Nephron (organoid): Measurements from ENCODE around the gene PLCH1.
A peak's percentile ranks its signal among the peaks of the same experiment; 100 is the strongest.

Source experiments
- H3K27ac Mint-ChIP-seq, 3 experiments: 2 replicates each; pipeline ENCODE4 v1.8.0; 2020; ENCODE audit warnings: mixed read lengths in 3 of 3, mild to moderate bottlenecking in 2 of 3, moderate library complexity in 1 of 3
- H3K27me3 Mint-ChIP-seq: 2 replicates; pipeline ENCODE4 v1.8.0; 2021; ENCODE audit warnings: low read depth, mild to moderate bottlenecking, moderate library complexity, mixed read lengths
- H3K36me3 Mint-ChIP-seq: 2 replicates; pipeline ENCODE4 v1.8.0; 2020; ENCODE audit warnings: low read depth, mixed read lengths
- H3K4me1 Mint-ChIP-seq: 2 replicates; pipeline ENCODE4 v1.8.0; 2020; ENCODE audit warnings: mixed read lengths
- H3K4me3 Mint-ChIP-seq, 3 experiments: 2 replicates each; pipeline ENCODE4 v1.8.0; 2020; ENCODE audit warnings: mild to moderate bottlenecking in 3 of 3, mixed read lengths in 3 of 3, moderate library complexity in 2 of 3
- H3K9me3 Mint-ChIP-seq: 2 replicates; pipeline ENCODE4 v1.8.0; 2020; ENCODE audit warnings: mixed read lengths
- TF ChIP-seq, protein P1 (sequence below), 3 experiments: fragments of 200-600 bp; sonication (generic); IDR thresholded peaks; one replicate each; pipeline ENCODE4 v1.5.0; 2021; ENCODE audit warnings: antibody characterized with exemption in 3 of 3; ENCODE audit not compliant: unreplicated experiment in 3 of 3

PLCH1 gene

DNA sequence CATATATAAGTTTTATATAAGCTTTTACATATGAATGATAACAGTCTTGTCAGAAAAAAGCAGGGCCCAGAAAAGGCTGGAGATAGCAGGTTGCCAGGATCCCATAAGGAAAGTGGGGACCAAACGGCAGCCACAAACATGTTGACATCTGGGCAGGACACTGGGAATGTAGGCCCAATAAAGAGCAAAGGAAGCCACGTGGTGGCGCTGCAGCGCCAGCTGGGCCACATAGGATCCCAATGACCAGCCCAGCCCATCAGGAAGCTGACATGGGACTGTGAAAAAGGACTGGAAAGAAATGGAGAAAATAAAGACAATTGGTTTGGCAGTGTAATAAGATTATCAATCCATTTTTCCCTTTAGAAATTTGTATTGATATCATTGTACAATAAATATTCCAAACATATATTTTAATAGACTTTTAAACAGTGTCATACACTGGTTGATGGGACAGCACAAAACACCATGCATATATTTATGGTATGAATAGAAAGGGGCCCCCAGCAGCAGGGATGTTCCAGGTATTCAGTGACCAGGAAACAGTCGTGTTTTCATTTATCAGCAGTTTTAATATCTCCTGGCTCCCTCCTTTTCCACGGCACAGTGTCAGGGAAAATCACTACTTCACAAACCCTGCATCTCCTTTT is 362.4 kb downstream of the PLCH1 start:
- Mint-ChIP-seq H3K9me3 (no peaks in the 10 kb centered on the region), H3K36me3 (no peaks in the 10 kb centered on the region), H3K4me1 (peaks cover 27% of the 10 kb centered on the region), H3K27ac (peak overlapping the region in 1 of 3 experiments; percentile 33), H3K27me3 (no peaks in the 10 kb centered on the region), H3K4me3 (no peak overlapping the region)
- TF ChIP-seq, protein P1, sequence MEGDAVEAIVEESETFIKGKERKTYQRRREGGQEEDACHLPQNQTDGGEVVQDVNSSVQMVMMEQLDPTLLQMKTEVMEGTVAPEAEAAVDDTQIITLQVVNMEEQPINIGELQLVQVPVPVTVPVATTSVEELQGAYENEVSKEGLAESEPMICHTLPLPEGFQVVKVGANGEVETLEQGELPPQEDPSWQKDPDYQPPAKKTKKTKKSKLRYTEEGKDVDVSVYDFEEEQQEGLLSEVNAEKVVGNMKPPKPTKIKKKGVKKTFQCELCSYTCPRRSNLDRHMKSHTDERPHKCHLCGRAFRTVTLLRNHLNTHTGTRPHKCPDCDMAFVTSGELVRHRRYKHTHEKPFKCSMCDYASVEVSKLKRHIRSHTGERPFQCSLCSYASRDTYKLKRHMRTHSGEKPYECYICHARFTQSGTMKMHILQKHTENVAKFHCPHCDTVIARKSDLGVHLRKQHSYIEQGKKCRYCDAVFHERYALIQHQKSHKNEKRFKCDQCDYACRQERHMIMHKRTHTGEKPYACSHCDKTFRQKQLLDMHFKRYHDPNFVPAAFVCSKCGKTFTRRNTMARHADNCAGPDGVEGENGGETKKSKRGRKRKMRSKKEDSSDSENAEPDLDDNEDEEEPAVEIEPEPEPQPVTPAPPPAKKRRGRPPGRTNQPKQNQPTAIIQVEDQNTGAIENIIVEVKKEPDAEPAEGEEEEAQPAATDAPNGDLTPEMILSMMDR (IDR thresholded peaks at IDR 0.05; ENCODE audit: unreplicated experiment in 3 of 3) = peak; percentile 60 to 86 (median 79)

DNA sequence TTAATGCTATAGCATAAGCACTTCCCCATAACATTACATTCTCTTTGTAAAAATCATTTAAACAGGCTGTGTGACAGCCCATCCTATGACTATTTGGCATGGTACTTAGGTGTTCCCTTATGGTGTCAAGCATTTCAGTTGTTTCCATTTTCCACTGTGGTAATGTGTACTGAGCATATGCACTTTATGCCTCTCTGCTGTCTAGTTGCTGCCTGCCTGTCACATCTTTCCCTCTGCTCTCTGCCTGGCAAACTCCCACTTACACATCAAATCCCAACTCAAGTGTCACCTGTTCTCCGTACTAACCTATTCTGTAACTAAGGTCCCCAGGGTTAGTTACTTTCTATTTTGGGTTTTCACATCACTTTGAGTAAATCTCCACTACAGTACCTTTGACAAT is 367.0 kb downstream of the PLCH1 start:
- TF ChIP-seq, protein P1 (IDR thresholded peaks at IDR 0.05; ENCODE audit: unreplicated experiment in 3 of 3) = no peak
- H3K4me1 Mint-ChIP-seq = no peaks in the 10 kb centered on the region
- no peaks in the 10 kb centered on the region for H3K36me3 Mint-ChIP-seq
- H3K27ac Mint-ChIP-seq = no peak overlapping the region
- no peak overlapping the region for H3K4me3 Mint-ChIP-seq
- H3K27me3 Mint-ChIP-seq = peaks cover 4% of the 10 kb centered on the region
- H3K9me3 Mint-ChIP-seq = no peaks in the 10 kb centered on the region

DNA sequence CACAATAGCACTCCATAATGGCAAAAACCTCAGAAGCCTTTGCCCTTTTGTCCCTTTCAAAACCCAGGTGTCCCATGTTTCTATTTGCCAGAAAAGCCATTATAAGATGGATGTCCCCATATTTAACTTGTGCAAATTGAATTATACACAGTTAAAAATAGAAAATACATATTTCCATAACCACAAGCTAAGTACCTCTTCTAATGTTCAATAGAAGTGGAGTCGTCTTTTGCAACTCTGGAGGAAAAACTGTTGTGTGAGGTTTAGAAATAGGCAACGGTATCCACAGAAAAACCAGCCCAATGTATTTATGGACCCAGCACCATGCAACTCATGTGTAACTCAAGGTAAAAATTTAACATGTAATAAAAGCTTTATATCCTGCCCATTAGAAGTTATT is 367.8 kb downstream of the PLCH1 start:
- Mint-ChIP-seq H3K36me3 (no peaks in the 10 kb centered on the region), H3K27me3 (peaks cover 4% of the 10 kb centered on the region), H3K4me3 (no peak overlapping the region), H3K4me1 (peaks cover 3% of the 10 kb centered on the region), H3K9me3 (no peaks in the 10 kb centered on the region), H3K27ac (no peak overlapping the region)
- TF ChIP-seq, protein P1 (IDR thresholded peaks at IDR 0.05; ENCODE audit: unreplicated experiment in 3 of 3) = no peak

DNA sequence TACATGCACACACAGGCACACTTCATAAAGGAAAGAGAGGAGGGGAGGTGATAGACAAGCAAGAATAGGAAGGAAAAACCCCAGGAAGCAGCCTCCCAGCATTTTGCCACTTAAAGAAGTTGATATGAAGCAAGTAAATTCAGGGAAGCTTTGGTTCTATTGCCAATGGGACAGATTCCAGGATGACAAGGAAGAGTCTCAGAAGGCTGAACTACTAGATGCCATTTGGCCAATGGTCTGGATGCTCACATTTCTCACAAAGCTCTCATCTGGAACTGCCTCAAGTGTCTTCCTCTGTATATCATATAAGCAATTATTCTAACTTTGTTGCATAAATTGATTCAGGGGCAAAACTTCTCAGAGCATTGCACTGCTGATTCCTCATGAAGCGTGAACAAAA is 372.6 kb downstream of the PLCH1 start:
- Mint-ChIP-seq H3K27ac (no peak overlapping the region), H3K9me3 (peaks cover 4% of the 10 kb centered on the region), H3K36me3 (no peaks in the 10 kb centered on the region), H3K4me1 (peaks cover 30% of the 10 kb centered on the region), H3K4me3 (no peak overlapping the region), H3K27me3 (peaks cover 4% of the 10 kb centered on the region)
- TF ChIP-seq, protein P1 (IDR thresholded peaks at IDR 0.05; ENCODE audit: unreplicated experiment in 3 of 3) = no peak

DNA sequence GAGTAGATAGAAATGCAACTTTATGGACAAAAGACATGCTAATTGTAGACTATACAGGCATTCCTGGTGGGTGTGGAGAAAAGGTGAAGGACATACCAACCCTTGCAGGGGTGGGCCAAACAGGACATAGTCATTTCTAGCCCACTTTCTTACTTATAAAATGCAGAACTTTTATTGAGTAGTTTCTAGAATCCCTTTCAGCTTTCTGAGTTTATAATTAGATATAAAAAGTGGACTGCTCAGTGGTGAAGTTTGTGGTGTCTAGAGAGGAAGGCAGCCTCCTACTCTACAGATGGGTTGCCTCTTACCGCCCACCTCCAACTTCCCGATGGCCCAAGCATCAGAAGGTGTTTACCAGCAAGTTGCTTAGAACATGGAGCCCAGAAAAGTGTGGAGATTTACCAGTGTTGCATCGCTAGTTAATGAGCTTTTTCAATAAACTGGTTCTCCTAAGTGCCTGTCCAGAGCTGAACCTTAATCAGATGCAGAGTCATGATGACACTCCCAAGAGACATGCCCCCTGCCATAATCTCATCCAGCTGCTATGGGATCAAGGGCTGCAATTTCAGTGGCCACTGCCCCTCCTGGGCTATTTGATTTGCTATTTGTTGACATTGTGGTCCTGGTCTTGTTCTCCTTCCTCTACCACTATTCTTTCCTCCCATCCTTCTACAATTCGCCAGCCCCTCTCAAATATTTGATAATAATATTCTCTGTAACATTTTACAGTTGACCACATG is 373.9 kb downstream of the PLCH1 start:
- peaks cover 4% of the 10 kb centered on the region for H3K9me3 Mint-ChIP-seq
- TF ChIP-seq, protein P1 (IDR thresholded peaks at IDR 0.05; ENCODE audit: unreplicated experiment in 3 of 3) = no peak
- H3K27me3 Mint-ChIP-seq = peaks cover 4% of the 10 kb centered on the region
- H3K27ac Mint-ChIP-seq = no peak overlapping the region
- H3K4me1 Mint-ChIP-seq = peaks cover 31% of the 10 kb centered on the region
- H3K4me3 Mint-ChIP-seq = no peak overlapping the region
- no peaks in the 10 kb centered on the region for H3K36me3 Mint-ChIP-seq
